GM12801 (cell line): ENCODE results near the gene EPHB2.

Source experiments
- CTCF ChIP-seq: IDR thresholded peaks from one replicate; pipeline ENCODE4 v1.5.1; 2011; ENCODE audit warnings: control low read depth; ENCODE audit not compliant: insufficient read length; ENCODE audit errors: extremely low read depth

The EPHB2 gene

GRCh38 chr1:22781483-22781882 is 70.8 kb downstream of the EPHB2 start:
- no peak for TF ChIP-seq CTCF

DNA sequence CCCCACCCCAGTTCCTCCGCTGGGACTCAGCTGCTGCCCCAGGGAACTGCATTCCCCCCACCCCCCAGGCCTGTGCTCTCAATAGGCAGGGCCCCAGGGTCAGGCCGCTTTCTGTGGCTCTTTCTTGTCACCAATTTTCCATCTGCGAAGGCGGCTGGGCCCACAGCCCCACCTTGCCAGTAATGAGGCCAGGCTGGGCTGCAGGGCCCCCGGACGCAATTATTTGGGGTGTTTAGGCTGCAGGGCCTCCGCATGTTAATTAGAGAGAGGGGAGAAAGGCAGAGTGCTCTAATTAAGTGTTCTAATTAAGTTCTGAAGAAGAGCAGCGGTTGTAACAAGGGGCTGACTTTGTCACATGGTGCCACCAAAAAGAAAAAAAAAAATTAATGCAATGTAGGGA is 71.8 kb downstream of the EPHB2 start:
- TF ChIP-seq CTCF: no peak

- TF ChIP-seq CTCF: no peak
These were observed 73.7 kb downstream of the EPHB2 start for GRCh38 chr1:22784317-22784716.

GRCh38 chr1:22784737-22785136 is 74.1 kb downstream of the EPHB2 start:
- no peak for TF ChIP-seq CTCF

DNA sequence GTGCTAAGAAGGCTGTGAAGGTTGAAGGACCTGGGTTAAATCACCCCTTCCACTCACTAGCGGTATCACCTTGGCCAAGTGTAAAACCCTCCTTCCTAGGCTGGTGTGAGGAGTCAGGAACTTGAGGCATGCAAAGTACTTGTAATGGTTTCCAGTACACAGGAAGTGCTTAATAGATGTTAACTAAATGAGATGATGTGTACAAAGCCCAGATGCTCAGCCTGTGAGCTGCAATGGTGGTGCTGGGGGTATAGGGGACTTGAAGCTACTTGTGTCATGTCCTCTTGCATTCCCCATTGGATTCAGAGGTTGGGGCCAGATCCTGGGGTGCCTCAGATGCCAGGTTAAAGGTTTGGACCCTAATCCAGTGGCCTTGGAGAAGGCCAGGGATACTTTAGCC is 75.5 kb downstream of the EPHB2 start:
- TF ChIP-seq CTCF: no peak

- TF ChIP-seq CTCF: no peak
These were observed 76.3 kb downstream of the EPHB2 start for GRCh38 chr1:22786719-22787489.

DNA sequence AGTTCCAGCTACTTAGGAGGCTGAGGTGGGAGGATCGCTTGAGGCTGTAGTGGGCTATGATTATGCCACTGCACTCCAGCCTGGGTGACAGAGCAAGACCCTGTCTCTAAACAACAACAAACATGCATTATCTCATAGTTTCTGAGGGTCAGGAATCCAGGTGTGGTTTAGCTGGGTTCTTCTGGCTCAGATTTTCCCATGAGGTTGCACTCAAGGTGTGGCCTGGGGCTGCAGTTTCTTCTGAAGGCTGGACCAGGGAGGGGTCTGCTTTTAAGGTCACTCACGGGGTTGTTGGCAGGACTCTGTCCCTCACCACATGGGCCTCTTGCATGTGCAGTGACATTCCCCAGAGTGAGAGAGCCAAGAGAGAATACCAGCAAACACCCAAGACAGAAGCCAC is 77.0 kb downstream of the EPHB2 start:
- no peak for TF ChIP-seq CTCF
